ENCODE measurements around the gene FGR.
A peak's percentile ranks its signal among the peaks of the same experiment; 100 is the strongest.

Gene FGR

GRCh38 chr1:27671964-27672749 is 37.2 kb upstream of the FGR start, which contains the start of gene IFI6:
TSS of gene IFI6 (minus strand) at chr1:27672192. CDS start at chr1:27669314, 2,878 bp downstream.
- DNase-seq (ENCODE audit: low read depth) = peak; percentile 84
- H3K4me3 ChIP-seq (ENCODE audit: control insufficient read depth, low read depth, low read length) = peak within 1 kb of the TSS; percentile 41
- peak; percentile 43 for TF ChIP-seq CTCF (IDR thresholded peaks at IDR 0.05; ENCODE audit: control insufficient read depth, insufficient read depth, low read depth, low read length, missing control alignments)

GRCh38 chr1:27669876-27670275 is 34.9 kb upstream of the FGR start:
- no peak for DNase-seq (ENCODE audit: low read depth)
- H3K4me3 ChIP-seq (ENCODE audit: control insufficient read depth, low read depth, low read length) = no peak overlapping the region
- no peak for TF ChIP-seq CTCF (IDR thresholded peaks at IDR 0.05; ENCODE audit: control insufficient read depth, insufficient read depth, low read depth, low read length, missing control alignments)

GRCh38 chr1:27668808-27669723 is 34.1 kb upstream of the FGR start:
- TF ChIP-seq CTCF (IDR thresholded peaks at IDR 0.05; ENCODE audit: control insufficient read depth, insufficient read depth, low read depth, low read length, missing control alignments) = peak; percentile 96
- DNase-seq (ENCODE audit: low read depth) = no peak
- H3K4me3 ChIP-seq (ENCODE audit: control insufficient read depth, low read depth, low read length) = peak overlapping the region; percentile 48

- H3K4me3 ChIP-seq (ENCODE audit: control insufficient read depth, low read depth, low read length) = no peak overlapping the region
- no peak for TF ChIP-seq CTCF (IDR thresholded peaks at IDR 0.05; ENCODE audit: control insufficient read depth, insufficient read depth, low read depth, low read length, missing control alignments)
- DNase-seq (ENCODE audit: low read depth) = no peak
Measured at GRCh38 chr1:27668121-27668807, 33.3 kb upstream of the FGR start.

GRCh38 chr1:27666791-27667254 is 31.8 kb upstream of the FGR start:
- no peak for TF ChIP-seq CTCF (IDR thresholded peaks at IDR 0.05; ENCODE audit: control insufficient read depth, insufficient read depth, low read depth, low read length, missing control alignments)
- DNase-seq (ENCODE audit: low read depth) = no peak
- H3K4me3 ChIP-seq (ENCODE audit: control insufficient read depth, low read depth, low read length) = no peak overlapping the region

- H3K4me3 ChIP-seq (ENCODE audit: control insufficient read depth, low read depth, low read length) = no peak overlapping the region
- TF ChIP-seq CTCF (IDR thresholded peaks at IDR 0.05; ENCODE audit: control insufficient read depth, insufficient read depth, low read depth, low read length, missing control alignments) = no peak
- DNase-seq (ENCODE audit: low read depth) = no peak
Measured at GRCh38 chr1:27666294-27666693, 31.3 kb upstream of the FGR start.
